SK-N-SH treated with all-trans-retinoic acid at 6 μM for 48 hours (cell line): ENCODE data around the gene ZPR1.

ENCODE experiments used
- ATAC-seq: fragments of 200-7000 bp; cut with Tn5 transposase; 3 replicates; pipeline ENCODE4 v1.9.1; 2020; ENCODE audit warnings: mild to moderate bottlenecking, moderate library complexity
- ARNTL ChIP-seq: fragments of 450-650 bp; formaldehyde crosslinking; IDR thresholded peaks from 2 replicates; pipeline ENCODE4 v1.5.0; 2020; ENCODE audit warnings: low read depth, mild to moderate bottlenecking, moderate library complexity, borderline replicate concordance
- BACH2 ChIP-seq: fragments of 250-450 bp; sonication (Bioruptor Pico); IDR thresholded peaks from 2 replicates; pipeline ENCODE4 v1.9.0; 2021; ENCODE audit warnings: mild to moderate bottlenecking, borderline replicate concordance
- CREB5 ChIP-seq: fragments of 250-450 bp; sonication (Bioruptor Pico); IDR thresholded peaks from 2 replicates; pipeline ENCODE4 v1.5.1; 2020; ENCODE audit warnings: low read depth, mild to moderate bottlenecking, moderate library complexity
- CSDC2 ChIP-seq: fragments of 250-450 bp; sonication (Bioruptor Pico); IDR thresholded peaks from 2 replicates; pipeline ENCODE4 v1.5.0; 2020; ENCODE audit warnings: mild to moderate bottlenecking, moderate library complexity
- GLIS3 ChIP-seq: fragments of 250-450 bp; sonication (Bioruptor Pico); IDR thresholded peaks from 2 replicates; pipeline ENCODE4 v1.5.0; 2020; ENCODE audit warnings: mild to moderate bottlenecking, moderate library complexity
- ISL1 ChIP-seq: fragments of 250-450 bp; sonication (Bioruptor Pico); IDR thresholded peaks from 2 replicates; pipeline ENCODE4 v2.1.2; 2022; ENCODE audit warnings: mild to moderate bottlenecking, moderate library complexity
- OSR1 ChIP-seq: fragments of 250-450 bp; sonication (Bioruptor Pico); IDR thresholded peaks from 2 replicates; pipeline ENCODE4 v1.8.0; 2022; ENCODE audit warnings: moderate library complexity, mild to moderate bottlenecking, inconsistent platforms
- PATZ1 ChIP-seq: fragments of 250-450 bp; sonication (Bioruptor Pico); IDR thresholded peaks from 2 replicates; pipeline ENCODE4 v1.8.0; 2020; ENCODE audit warnings: mild to moderate bottlenecking, moderate library complexity, borderline replicate concordance
- POU6F1 ChIP-seq: fragments of 250-450 bp; sonication (Bioruptor Pico); IDR thresholded peaks from 2 replicates; pipeline ENCODE4 v1.8.0; 2021; ENCODE audit warnings: low read depth, mild to moderate bottlenecking, moderate library complexity, borderline replicate concordance
- PPARA ChIP-seq: fragments of 250-450 bp; sonication (Bioruptor Pico); IDR thresholded peaks from 2 replicates; pipeline ENCODE4 v1.5.0; 2020; ENCODE audit warnings: mild to moderate bottlenecking, borderline replicate concordance
- RARB ChIP-seq: fragments of 250-450 bp; sonication (Bioruptor Pico); IDR thresholded peaks from 2 replicates; pipeline ENCODE4 v1.8.0; 2021; ENCODE audit warnings: mild to moderate bottlenecking, moderate library complexity
- SNAI2 ChIP-seq: fragments of 250-450 bp; sonication (Bioruptor Pico); IDR thresholded peaks from 2 replicates; pipeline ENCODE4 v1.5.0; 2020; ENCODE audit warnings: mild to moderate bottlenecking, moderate library complexity
- TCF4 ChIP-seq: fragments of 250-450 bp; sonication (Bioruptor Pico); IDR thresholded peaks from 2 replicates; pipeline ENCODE4 v1.8.0; 2021; ENCODE audit warnings: mild to moderate bottlenecking, moderate library complexity, borderline replicate concordance
- TOX ChIP-seq: fragments of 250-450 bp; sonication (Bioruptor Pico); IDR thresholded peaks from 2 replicates; pipeline ENCODE4 v1.8.0; 2021; ENCODE audit warnings: mild to moderate bottlenecking, moderate library complexity, borderline replicate concordance
- ZC3H10 ChIP-seq: fragments of 250-450 bp; sonication (Bioruptor Pico); IDR thresholded peaks from 2 replicates; pipeline ENCODE4 v1.5.1; 2021; ENCODE audit warnings: mild to moderate bottlenecking, moderate library complexity
- ZFP3 ChIP-seq: fragments of 250-450 bp; sonication (Bioruptor Pico); IDR thresholded peaks from 2 replicates; pipeline ENCODE4 v1.5.0; 2020; ENCODE audit warnings: mild to moderate bottlenecking, moderate library complexity
- ZFP30 ChIP-seq: fragments of 450-650 bp; formaldehyde crosslinking; IDR thresholded peaks from 2 replicates; pipeline ENCODE4 v1.5.0; 2022; ENCODE audit warnings: mild to moderate bottlenecking, moderate library complexity
- ZNF565 ChIP-seq: fragments of 450-650 bp; formaldehyde crosslinking; conservative IDR thresholded peaks from 2 replicates; pipeline ENCODE4 v1.5.0; 2020; ENCODE audit warnings: low read depth, mild to moderate bottlenecking, moderate library complexity
- ZNF70 ChIP-seq: fragments of 450-650 bp; formaldehyde crosslinking; IDR thresholded peaks from 2 replicates; pipeline ENCODE4 v1.5.0; 2020; ENCODE audit warnings: mild to moderate bottlenecking, moderate library complexity
- ZNF8 ChIP-seq: fragments of 450-650 bp; formaldehyde crosslinking; IDR thresholded peaks from 2 replicates; pipeline ENCODE4 v1.5.0; 2020; ENCODE audit warnings: mild to moderate bottlenecking, moderate library complexity

Gene ZPR1

GRCh38 chr11:116830184-116830912, 42.5 kb upstream of the ZPR1 start:
- TF ChIP-seq ZNF565 (CRISPR knock-in tag) (no peak), POU6F1 (no peak), GLIS3 (CRISPR knock-in tag) (no peak), CSDC2 (CRISPR knock-in tag) (no peak), RARB (CRISPR knock-in tag) (no peak), ZFP3 (CRISPR knock-in tag) (no peak), CREB5 (CRISPR knock-in tag) (no peak), OSR1 (CRISPR knock-in tag) (no peak), ISL1 (no peak), TOX (CRISPR knock-in tag) (no peak), ZC3H10 (no peak), SNAI2 (no peak), ZNF70 (CRISPR knock-in tag) (no peak)

GRCh38 chr11:116829525-116830183, 41.8 kb upstream of the ZPR1 start, which contains the start of gene APOC3:
Gene APOC3 (plus strand): TSS chr11:116829907. CDS start chr11:116830583, 676 bp downstream.
- TF ChIP-seq ISL1 (no peak), CREB5 (CRISPR knock-in tag) (no peak), BACH2 (no peak), ZNF565 (CRISPR knock-in tag) (no peak), ZNF70 (CRISPR knock-in tag) (no peak), ZNF8 (CRISPR knock-in tag) (no peak), RARB (CRISPR knock-in tag) (no peak), GLIS3 (CRISPR knock-in tag) (no peak), PATZ1 (CRISPR knock-in tag) (no peak), ARNTL (CRISPR knock-in tag) (no peak), TCF4 (no peak), ZFP30 (CRISPR knock-in tag) (no peak), POU6F1 (no peak), ZC3H10 (no peak), ZFP3 (CRISPR knock-in tag) (no peak), CSDC2 (CRISPR knock-in tag) (no peak), PPARA (CRISPR knock-in tag) (no peak)
- peak; percentile 25; the same call in 2 of the 3 replicates for ATAC-seq

More at GRCh38 chr11:116830184-116830912, 42.5 kb upstream of the ZPR1 start:
- no peak for ATAC-seq
